G401 (cell line): ENCODE measurements around the gene IL17F. TPM values are rescaled to one million over a fixed set of nuclear protein-coding genes. Genes with fewer than 3 reads are reported as not detected.
"Not testable (repeated sequence)": the region's sequence is repeated elsewhere in the genome, so short reads cannot be mapped to it uniquely, and the experiment has no call there.

ENCODE experiments used
- DNase-seq: peaks from one replicate; pipeline ENCODE4 v3.0.0-alpha.2; 2015; ENCODE audit warnings: low spot score
- in situ Hi-C: cut with HindIII; loops from 2 replicates; pipeline ENCODE4 v1.10.0; 2016; ENCODE audit warnings: low sequenced_read_pairs, mixed read lengths
- total RNA-seq: library from RNA; depleted of rRNA; stranded (reverse); fragments of >200 nt; shearing (Covaris generic); gene quantifications from 2 replicates; pipeline ENCODE4 v1.2.3, GENCODE V29; 2014; rRNA removed

Gene IL17F
- total RNA-seq, 1 experiment from 2014 or later = not detected

DNA sequence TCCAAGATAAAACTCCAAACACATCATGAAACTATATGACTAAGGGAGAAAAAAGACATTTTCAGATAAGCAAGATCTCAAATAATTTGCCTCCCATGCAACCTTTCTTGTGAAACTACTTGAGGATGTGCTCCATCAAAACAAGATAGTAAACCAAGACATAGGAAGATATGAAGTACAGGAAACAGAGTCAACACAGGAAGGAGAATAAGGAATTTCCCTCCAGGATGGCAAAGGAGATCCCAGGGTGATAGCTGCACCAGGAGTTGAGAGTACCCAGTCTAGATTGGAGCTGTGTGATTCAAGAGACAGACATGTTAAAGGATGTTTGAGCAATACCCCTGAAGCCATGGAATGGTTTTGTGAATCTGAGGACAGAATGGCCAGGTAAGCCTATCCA, 42.8 kb downstream of the IL17F start:
- DNase-seq = no peak
- in situ Hi-C loops = no loop called here

DNA sequence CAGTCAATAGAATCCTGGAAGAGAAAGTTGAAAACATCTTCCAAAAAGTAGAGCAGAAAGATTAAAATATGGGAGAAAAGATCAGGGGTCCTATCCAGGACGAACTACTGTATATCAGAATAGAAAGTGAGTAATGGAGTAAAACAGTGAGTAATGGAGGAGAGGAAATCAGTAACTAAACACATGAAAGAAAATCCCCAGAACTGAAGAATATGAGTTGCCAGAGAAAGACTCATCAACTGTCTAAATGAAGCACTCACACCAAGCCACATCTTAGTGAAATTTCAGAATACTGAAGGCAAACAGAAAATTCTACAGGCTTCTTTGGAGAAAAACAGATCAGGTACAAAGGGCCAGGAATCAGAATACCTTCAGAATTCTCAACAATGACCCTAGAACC, 43.3 kb downstream of the IL17F start:
- in situ Hi-C loops = no loop called here
- no peak for DNase-seq

DNA sequence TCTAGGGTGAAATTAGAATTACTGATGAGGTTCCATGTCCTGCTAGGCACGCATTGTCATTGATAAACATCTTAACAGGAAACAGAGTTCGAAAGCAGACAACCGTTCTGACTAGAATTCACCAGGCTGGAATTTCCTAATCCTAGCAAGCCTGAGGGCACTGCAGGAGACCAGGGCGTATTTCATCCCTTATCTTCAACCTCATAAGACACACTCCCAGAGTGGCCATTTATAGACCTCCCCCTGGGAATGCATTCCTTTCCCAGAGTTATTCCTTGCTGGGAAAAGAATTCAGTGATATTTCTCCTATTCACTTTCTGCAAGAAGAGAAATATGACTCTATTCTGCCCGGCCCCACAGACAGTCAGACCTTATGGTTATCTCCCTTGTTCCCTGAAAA, 44.2 kb downstream of the IL17F start:
- DNase-seq, in situ Hi-C loops: not testable (repeated sequence)

DNA sequence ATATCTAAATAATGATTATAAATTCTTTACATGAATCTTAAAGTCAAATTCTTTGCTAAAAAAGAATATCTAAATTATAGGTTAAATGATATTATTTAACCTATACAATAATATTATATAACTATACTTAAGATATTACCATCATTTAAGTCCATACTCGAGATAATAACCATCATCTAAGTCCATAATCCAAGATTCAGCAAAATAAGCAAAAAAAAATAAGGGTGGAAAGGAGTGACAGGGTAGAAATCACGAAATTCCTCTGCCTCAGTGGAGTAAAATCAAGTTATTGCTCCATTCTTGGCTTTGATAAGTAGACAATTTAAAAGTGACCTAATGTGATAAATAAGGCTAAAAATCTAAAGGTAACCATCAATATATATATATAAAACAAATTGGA, 48.4 kb downstream of the IL17F start:
- in situ Hi-C loops = no loop called here
- no peak for DNase-seq

DNA sequence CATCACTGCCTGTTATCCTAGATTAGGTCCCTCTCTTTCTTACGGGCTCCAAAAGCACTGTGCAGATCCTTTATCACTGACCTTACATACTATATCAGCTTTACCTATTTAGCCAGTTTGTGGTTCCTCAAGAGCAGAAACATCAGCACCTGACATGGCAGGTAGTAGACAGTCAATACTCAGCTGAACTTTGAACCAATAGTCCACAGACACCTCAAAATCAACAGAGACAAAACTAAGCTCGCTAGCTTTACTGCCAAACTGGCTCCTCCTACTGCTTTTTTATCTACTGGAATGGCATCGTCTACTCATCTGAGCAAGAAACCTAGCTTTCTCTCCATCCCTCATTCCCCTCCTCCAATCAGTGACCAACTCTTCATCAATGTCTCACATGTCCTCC, 52.5 kb downstream of the IL17F start:
- in situ Hi-C loops = no loop called here
- no peak for DNase-seq

DNA sequence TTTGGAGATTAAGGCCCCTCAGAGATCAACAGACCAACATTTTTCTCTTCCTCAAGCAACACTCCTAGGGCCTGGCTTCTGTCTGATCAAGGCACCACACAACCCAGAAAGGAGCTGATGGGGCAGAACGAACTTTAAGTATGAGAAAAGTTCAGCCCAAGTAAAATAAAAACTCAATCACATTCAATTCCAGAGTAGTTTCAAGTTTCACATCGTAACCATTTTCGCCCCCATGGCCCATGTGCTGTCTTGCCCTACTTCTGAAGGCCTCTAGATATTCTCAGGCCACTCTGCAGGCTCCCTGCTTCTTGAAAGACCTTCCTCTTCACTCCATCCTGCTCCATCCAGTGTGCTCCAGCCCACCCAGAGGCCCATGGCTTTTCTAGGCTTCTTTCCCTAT, 53.9 kb downstream of the IL17F start:
- DNase-seq = no peak
- in situ Hi-C loops = no loop called here

DNA sequence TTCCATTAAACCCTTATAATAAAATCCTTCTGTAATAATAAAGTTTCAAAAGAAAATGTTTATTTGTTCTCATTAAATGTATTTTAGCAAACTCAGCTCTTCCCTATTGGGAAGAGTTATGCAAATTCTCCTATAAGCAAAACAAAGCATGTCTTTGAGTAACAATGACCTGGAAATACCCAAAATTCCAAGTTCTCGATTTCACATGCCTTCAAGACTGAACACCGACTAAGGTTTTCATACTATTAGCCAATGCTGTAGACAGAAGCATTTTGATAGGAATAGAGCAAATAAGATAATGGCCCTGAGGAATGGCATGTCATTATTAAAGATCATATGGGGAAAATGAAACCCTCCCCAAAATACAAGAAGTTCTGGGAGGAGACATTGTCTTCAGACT, 54.3 kb downstream of the IL17F start:
- no peak for DNase-seq
- in situ Hi-C loops = no loop called here

DNA sequence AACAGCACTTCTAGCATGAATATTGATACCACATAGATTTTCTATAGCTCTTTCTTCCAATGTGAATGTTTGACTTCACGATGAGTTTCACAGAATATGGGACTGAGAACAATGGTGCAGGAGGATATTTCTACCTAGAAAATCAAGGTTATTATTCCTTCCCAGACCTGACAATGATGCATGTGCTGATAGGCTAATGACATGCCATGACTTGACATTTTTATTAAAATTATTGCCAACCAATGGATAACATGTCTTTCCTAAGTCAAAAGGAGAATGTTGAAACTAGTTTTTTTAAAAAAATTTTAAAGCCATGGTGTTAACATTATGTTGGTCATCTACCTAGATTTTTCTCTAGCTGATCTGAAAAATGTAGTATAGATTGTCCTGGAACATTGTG, 57.2 kb downstream of the IL17F start:
- DNase-seq = no peak
- in situ Hi-C loops = no loop called here

Other genes with a start within 250 kb of the IL17F start
- not detected in 2 replicates for gene PKHD1, start 156.9 kb downstream of the IL17F start, total RNA-seq
- not detected in 2 replicates for gene IL17A, start 58.1 kb downstream of the IL17F start, total RNA-seq
- 326 and 392 TPM in 2 replicates for gene MCM3, start 40.2 kb upstream of the IL17F start, total RNA-seq
- gene PAQR8, start 117.7 kb upstream of the IL17F start, total RNA-seq = 26.0 and 29.6 TPM in 2 replicates
- 20.7 and 29.2 TPM in 2 replicates for gene EFHC1, start 175.8 kb upstream of the IL17F start, total RNA-seq